ENCODE data around the gene ITK.

The ITK gene

GRCh38 chr5:157252711-157253465 lies 72.2 kb downstream of the ITK start:
- no peak for DNase-seq

- no peak for DNase-seq
Measured at GRCh38 chr5:157253547-157253946, 72.9 kb downstream of the ITK start.

GRCh38 chr5:157258450-157258849 lies 77.8 kb downstream of the ITK start:
- DNase-seq, result no peak

GRCh38 chr5:157259699-157260098 lies 79.1 kb downstream of the ITK start:
- no peak for DNase-seq

GRCh38 chr5:157263496-157264090 lies 83.0 kb downstream of the ITK start:
- no peak for DNase-seq

GRCh38 chr5:157265714-157266285 lies 85.2 kb downstream of the ITK start, which contains the start of gene CYFIP2:
CYFIP2 (plus strand) TSS chr5:157266123; CDS start chr5:157285362, 19,239 bp downstream.
- DNase-seq, result peak; percentile 32

- DNase-seq, result no peak
Measured at GRCh38 chr5:157266286-157267007, 85.8 kb downstream of the ITK start.

GRCh38 chr5:157267025-157267424 lies 86.4 kb downstream of the ITK start:
- no peak for DNase-seq

GRCh38 chr5:157267761-157268480 lies 87.3 kb downstream of the ITK start:
- DNase-seq, result no peak

- no peak for DNase-seq
Measured at GRCh38 chr5:157269165-157269671, 88.6 kb downstream of the ITK start.

- no peak for DNase-seq
Measured at GRCh38 chr5:157269761-157270272, 89.2 kb downstream of the ITK start.

- DNase-seq, result no peak
Measured at GRCh38 chr5:157270771-157271170, 90.1 kb downstream of the ITK start.

- no peak for DNase-seq
Measured at GRCh38 chr5:157271740-157272271, 91.2 kb downstream of the ITK start.

- no peak for DNase-seq
Measured at GRCh38 chr5:157273131-157273556, 92.5 kb downstream of the ITK start.

GRCh38 chr5:157275403-157275802 lies 94.8 kb downstream of the ITK start:
- no peak for DNase-seq

- no peak for DNase-seq
Measured at GRCh38 chr5:157278319-157279037, 97.8 kb downstream of the ITK start.

GRCh38 chr5:157279605-157280239 lies 99.1 kb downstream of the ITK start:
- no peak for DNase-seq

GRCh38 chr5:157280927-157281326 lies 100.3 kb downstream of the ITK start:
- no peak for DNase-seq

- DNase-seq, result no peak
Measured at GRCh38 chr5:157282150-157282549, 101.5 kb downstream of the ITK start.

GRCh38 chr5:157283434-157283833 lies 102.8 kb downstream of the ITK start:
- DNase-seq, result no peak
